Epithelial cell of proximal tubule (primary cell): ENCODE data around the gene BNIP1. TPM values are rescaled to one million over a fixed set of nuclear protein-coding genes. Genes with fewer than 3 reads are reported as not detected.

Experiments used
- DNase-seq: peaks from one replicate; pipeline ENCODE4 v3.0.0-alpha.2; 2011; ENCODE audit warnings: low read depth
- H3K4me3 ChIP-seq: 2 replicates; pipeline ENCODE4 v1.5.1; 2011; ENCODE audit warnings: low read depth, mild to moderate bottlenecking, low read length
- CTCF ChIP-seq: conservative IDR thresholded peaks from 2 replicates; pipeline ENCODE4 v1.5.1; 2012; ENCODE audit warnings: low read depth, mild to moderate bottlenecking, low read length
- total RNA-seq: library from RNA; depleted of rRNA; stranded (reverse); fragments of >200 nt; gene quantifications from 2 replicates; pipeline ENCODE4 v1.2.3, GENCODE V29; 2015

Gene BNIP1
- total RNA-seq, 1 donor from 2014 or later = 22.7 TPM

- no peak for DNase-seq
- no peak for TF ChIP-seq CTCF
- H3K4me3 ChIP-seq = no peak overlapping the region
These were observed 53.1 kb downstream of the BNIP1 start for GRCh38 chr5:173197375-173197891.

GRCh38 chr5:173198049-173198448, 53.7 kb downstream of the BNIP1 start:
- H3K4me3 ChIP-seq = no peak overlapping the region
- DNase-seq = no peak
- TF ChIP-seq CTCF = no peak

- DNase-seq = no peak
- H3K4me3 ChIP-seq = no peak overlapping the region
- TF ChIP-seq CTCF = no peak
These were observed 56.0 kb downstream of the BNIP1 start for GRCh38 chr5:173200356-173200755.

- DNase-seq = peak; percentile 12
- no peak overlapping the region for H3K4me3 ChIP-seq
- no peak for TF ChIP-seq CTCF
These were observed 57.4 kb downstream of the BNIP1 start for GRCh38 chr5:173201636-173202265.

GRCh38 chr5:173202266-173202875, 58.0 kb downstream of the BNIP1 start:
- DNase-seq = no peak
- no peak for TF ChIP-seq CTCF
- no peak overlapping the region for H3K4me3 ChIP-seq

- peak; percentile 72 for TF ChIP-seq CTCF
- DNase-seq = no peak
- no peak overlapping the region for H3K4me3 ChIP-seq
These were observed 60.1 kb downstream of the BNIP1 start for GRCh38 chr5:173204185-173204979.
